HepG2 (cell line): ENCODE data around the gene HEATR1. TPM values are rescaled to one million over a fixed set of nuclear protein-coding genes. Genes with fewer than 3 reads are reported as not detected.

Experiments
- ARNTL ChIP-seq: sonication (generic); formaldehyde crosslinking; IDR thresholded peaks from 2 replicates; pipeline ENCODE4 v1.4.0; 2020; ENCODE audit warnings: mild to moderate bottlenecking, missing genetic modification reagents
- BRCA1 ChIP-seq: sonication (generic); formaldehyde crosslinking; IDR thresholded peaks from 2 replicates; pipeline ENCODE4 v1.4.0; 2020; ENCODE audit warnings: missing genetic modification reagents
- KDM5B ChIP-seq: sonication (generic); formaldehyde crosslinking; IDR thresholded peaks from 2 replicates; pipeline ENCODE4 v1.4.0; 2020; ENCODE audit warnings: missing genetic modification reagents, mild to moderate bottlenecking, borderline replicate concordance
- MLXIP ChIP-seq: sonication (generic); formaldehyde crosslinking; IDR thresholded peaks from 2 replicates; pipeline ENCODE4 v1.9.0; 2021; ENCODE audit warnings: missing genetic modification reagents, borderline replicate concordance
- NCOA2 ChIP-seq: sonication (generic); formaldehyde crosslinking; IDR thresholded peaks from 2 replicates; pipeline ENCODE4 v1.8.0; 2022; ENCODE audit warnings: inconsistent platforms
- PCBP2 ChIP-seq: fragments of 200-400 bp; formaldehyde crosslinking; optimal IDR thresholded peaks from 2 replicates; pipeline ENCODE3; 2018; ENCODE audit warnings: low read length, low read depth; ENCODE audit not compliant: poor library complexity, severe bottlenecking
- PLSCR1 ChIP-seq: sonication (generic); formaldehyde crosslinking; IDR thresholded peaks from 2 replicates; pipeline ENCODE4 v1.5.0; 2020; ENCODE audit warnings: missing genetic modification reagents, mild to moderate bottlenecking, borderline replicate concordance
- SKI ChIP-seq: fragments of 450-650 bp; IDR thresholded peaks from one replicate; pipeline ENCODE4 v1.6.1; 2018; ENCODE audit warnings: mild to moderate bottlenecking; ENCODE audit not compliant: partially characterized antibody
- SMC3 ChIP-seq: IDR thresholded peaks from 2 replicates; pipeline ENCODE4 v1.6.1; 2011; ENCODE audit warnings: low read length, improper control_type of control experiment
- ZBTB37 ChIP-seq: sonication (generic); formaldehyde crosslinking; IDR thresholded peaks from 2 replicates; pipeline ENCODE4 v1.4.0; 2020; ENCODE audit warnings: mild to moderate bottlenecking, missing genetic modification reagents
- ZBTB49 ChIP-seq: sonication (generic); formaldehyde crosslinking; IDR thresholded peaks from 2 replicates; pipeline ENCODE4 v1.4.0; 2020; ENCODE audit warnings: missing genetic modification reagents, borderline replicate concordance
- ZBTB8A ChIP-seq: sonication (generic); formaldehyde crosslinking; IDR thresholded peaks from 2 replicates; pipeline ENCODE4 v1.4.0; 2020; ENCODE audit warnings: mild to moderate bottlenecking, low read depth, missing genetic modification reagents, borderline replicate concordance
- ZNF17 ChIP-seq: sonication (generic); formaldehyde crosslinking; IDR thresholded peaks from 2 replicates; pipeline ENCODE4 v1.5.0; 2020; ENCODE audit warnings: mild to moderate bottlenecking, missing genetic modification reagents
- polyA plus RNA-seq, 8 experiments: library from polyadenylated mRNA; depleted of rRNA in 3 of 8; stranded (reverse) in 7 of 8; unstranded in 1 of 8; fragments of >200 nt; fragmentation: Illumina TruSeq in 4 of 8; extraction: Trizol in 4 of 8; gene quantifications; 2 replicates each; pipeline versions ENCODE4 v1.2.1 to v1.2.3, GENCODE V29; 2011 to 2016; ENCODE audit warnings: low read depth in 4 of 8, missing spikeins in 1 of 8, mixed read lengths in 1 of 8; ENCODE audit not compliant: insufficient read depth in 1 of 8
- total RNA-seq, 5 experiments: library from RNA; depleted of rRNA; stranded (reverse); fragments of >200 nt; fragmentation: Illumina TruSeq; extraction: Trizol; gene quantifications; 2 replicates each; pipeline ENCODE4 v1.2.3, GENCODE V29; 2016; ENCODE audit warnings: low read depth in 1 of 5
- TF ChIP-seq, protein P1 (sequence below): sonication (generic); formaldehyde crosslinking; IDR thresholded peaks from 2 replicates; pipeline ENCODE4 v1.4.0; 2020; ENCODE audit warnings: missing genetic modification reagents
- TF ChIP-seq, protein P2 (sequence below): sonication (generic); formaldehyde crosslinking; IDR thresholded peaks from 2 replicates; pipeline ENCODE4 v1.5.1; 2020; ENCODE audit warnings: mild to moderate bottlenecking, moderate library complexity, missing genetic modification reagents

Gene HEATR1
- total and polyA plus RNA-seq, 2 of the 13 experiments (the other 11 are each of a cell fraction or from before 2014, with no cell fraction given) = 10.2 to 45.8 TPM

DNA sequence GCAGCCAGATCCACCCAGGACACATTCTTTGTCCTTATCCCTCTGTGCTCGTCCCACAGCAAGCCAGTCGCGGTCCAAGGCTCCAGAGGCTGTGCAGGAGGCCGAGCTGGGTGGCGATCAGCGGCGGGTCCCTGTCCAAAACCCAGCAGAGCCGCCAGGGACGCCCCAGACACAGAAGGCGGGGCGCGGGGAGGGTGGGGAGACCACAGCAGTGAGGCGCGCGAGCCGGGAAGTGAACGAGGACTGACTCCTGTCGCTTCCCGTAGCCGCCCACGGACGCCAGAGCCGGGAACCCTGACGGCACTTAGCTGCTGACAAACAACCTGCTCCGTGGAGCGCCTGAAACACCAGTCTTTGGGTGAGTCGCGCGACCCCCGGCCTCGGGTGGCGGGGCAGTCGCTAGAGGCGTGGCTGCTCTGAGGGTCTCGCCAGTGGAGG is 80.6 kb downstream of the HEATR1 start, which contains the start of gene LGALS8 (continued):
- no peak for TF ChIP-seq MLXIP (CRISPR knock-in tag)
- TF ChIP-seq, protein P1, sequence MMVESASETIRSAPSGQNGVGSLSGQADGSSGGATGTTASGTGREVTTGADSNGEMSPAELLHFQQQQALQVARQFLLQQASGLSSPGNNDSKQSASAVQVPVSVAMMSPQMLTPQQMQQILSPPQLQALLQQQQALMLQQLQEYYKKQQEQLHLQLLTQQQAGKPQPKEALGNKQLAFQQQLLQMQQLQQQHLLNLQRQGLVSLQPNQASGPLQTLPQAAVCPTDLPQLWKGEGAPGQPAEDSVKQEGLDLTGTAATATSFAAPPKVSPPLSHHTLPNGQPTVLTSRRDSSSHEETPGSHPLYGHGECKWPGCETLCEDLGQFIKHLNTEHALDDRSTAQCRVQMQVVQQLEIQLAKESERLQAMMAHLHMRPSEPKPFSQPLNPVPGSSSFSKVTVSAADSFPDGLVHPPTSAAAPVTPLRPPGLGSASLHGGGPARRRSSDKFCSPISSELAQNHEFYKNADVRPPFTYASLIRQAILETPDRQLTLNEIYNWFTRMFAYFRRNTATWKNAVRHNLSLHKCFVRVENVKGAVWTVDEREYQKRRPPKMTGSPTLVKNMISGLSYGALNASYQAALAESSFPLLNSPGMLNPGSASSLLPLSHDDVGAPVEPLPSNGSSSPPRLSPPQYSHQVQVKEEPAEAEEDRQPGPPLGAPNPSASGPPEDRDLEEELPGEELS (CRISPR knock-in tag) = peak; percentile 50; the same call in 1 of the 2 replicates
- TF ChIP-seq ZBTB37 = peak; percentile 14; the same call in 1 of the 2 replicates
- peak; percentile 17 for TF ChIP-seq SKI
- TF ChIP-seq PLSCR1 = no peak
- TF ChIP-seq PCBP2 = no peak
- TF ChIP-seq, protein P2, sequence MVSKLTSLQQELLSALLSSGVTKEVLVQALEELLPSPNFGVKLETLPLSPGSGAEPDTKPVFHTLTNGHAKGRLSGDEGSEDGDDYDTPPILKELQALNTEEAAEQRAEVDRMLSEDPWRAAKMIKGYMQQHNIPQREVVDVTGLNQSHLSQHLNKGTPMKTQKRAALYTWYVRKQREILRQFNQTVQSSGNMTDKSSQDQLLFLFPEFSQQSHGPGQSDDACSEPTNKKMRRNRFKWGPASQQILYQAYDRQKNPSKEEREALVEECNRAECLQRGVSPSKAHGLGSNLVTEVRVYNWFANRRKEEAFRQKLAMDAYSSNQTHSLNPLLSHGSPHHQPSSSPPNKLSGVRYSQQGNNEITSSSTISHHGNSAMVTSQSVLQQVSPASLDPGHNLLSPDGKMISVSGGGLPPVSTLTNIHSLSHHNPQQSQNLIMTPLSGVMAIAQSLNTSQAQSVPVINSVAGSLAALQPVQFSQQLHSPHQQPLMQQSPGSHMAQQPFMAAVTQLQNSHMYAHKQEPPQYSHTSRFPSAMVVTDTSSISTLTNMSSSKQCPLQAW = no peak; the same call in 1 of the 2 replicates
- no peak for TF ChIP-seq ARNTL (CRISPR knock-in tag)
- no peak for TF ChIP-seq ZBTB8A (CRISPR knock-in tag)
- no peak; the same call in 1 of the 2 replicates for TF ChIP-seq NCOA2 (CRISPR knock-in tag)
- TF ChIP-seq SMC3 = no peak
- 0 out of 2 replicates have a peak, but pooled peaks have one; percentile 68 for TF ChIP-seq ZNF17 (CRISPR knock-in tag)
- TF ChIP-seq BRCA1 = 0 out of 2 replicates have a peak, but pooled peaks have one; percentile 41
- TF ChIP-seq KDM5B (CRISPR knock-in tag) = peak; percentile 64
- no peak for TF ChIP-seq ZBTB49 (CRISPR knock-in tag)
